Anterior cingulate cortex (tissue), 58 donors: ENCODE data around the gene FREY1.

Source experiments
- DNase-seq, 58 donors: peaks; one replicate each; lab custom pipeline; 2025; lab: John Stamatoyannopoulos, UW

FREY1 gene

DNA sequence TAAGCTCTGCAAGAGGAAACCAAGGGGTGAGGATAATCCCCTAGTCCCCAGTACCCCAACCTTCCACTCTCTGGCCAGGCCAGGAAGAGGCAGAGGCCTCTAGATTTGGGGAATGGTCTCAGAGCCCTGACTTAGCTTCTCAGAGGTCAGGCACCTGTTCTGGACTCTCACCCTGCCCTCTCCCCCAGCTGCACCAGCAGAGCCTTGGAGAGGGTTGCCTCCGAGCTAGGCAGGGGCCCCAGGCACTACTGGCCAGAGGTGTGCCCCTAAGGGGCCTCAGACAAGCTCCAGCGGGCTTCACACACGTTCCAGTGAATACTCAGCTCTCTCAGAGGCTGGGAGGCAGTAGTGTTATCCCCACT is 8.0 kb downstream of the FREY1 start:
- DNase-seq, result no peak

DNA sequence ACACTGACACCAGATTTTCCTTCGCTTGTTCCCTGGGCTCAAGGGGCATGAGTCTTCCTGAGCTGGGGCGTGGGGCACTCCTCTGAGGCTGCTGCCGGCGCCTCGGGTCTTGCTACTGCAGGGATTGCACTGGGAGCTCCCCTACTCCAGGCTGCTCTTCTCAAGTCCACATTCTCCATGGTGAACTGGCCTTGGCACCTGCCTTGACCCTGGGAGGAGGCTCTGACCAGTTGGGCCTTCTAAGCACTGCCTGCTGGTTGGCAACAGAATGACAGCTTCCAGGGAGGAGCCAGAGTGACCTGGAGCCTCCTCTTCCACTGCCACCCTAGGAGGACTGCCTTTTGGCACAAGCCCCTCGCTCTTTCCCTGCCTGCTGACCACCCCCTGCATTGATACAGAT is 9.5 kb downstream of the FREY1 start:
- no peak for DNase-seq

DNA sequence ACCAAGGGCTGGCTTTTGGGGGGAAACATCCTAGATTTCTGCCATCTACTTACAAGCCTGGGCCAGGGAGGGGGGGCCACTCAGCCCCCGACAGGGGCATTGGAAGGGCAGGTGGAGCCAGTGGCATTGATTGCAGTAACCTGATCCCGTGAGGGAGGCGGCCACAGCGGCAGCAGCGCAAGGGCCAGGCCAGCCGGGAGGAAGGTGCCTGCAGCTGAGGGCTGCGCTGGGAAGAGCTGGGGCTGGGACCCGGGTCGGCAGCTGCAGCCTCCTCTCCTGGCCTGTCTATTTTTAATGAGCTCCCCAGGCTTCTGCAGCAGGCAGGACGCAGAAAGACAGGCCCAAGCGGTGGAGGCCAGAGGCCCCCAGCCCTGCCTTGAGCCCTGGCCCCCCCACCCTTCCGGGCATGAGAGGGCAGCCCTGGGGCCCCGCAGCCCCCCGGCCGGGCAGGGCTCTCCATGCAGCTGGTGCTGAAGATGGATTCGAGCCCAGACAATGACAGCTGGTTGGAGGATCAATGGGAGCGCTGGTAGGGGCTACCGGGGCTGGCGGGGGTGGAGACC is 10.6 kb downstream of the FREY1 start:
- peak in 16 of 58 donors; percentile 16 to 53 (median 38) for DNase-seq

DNA sequence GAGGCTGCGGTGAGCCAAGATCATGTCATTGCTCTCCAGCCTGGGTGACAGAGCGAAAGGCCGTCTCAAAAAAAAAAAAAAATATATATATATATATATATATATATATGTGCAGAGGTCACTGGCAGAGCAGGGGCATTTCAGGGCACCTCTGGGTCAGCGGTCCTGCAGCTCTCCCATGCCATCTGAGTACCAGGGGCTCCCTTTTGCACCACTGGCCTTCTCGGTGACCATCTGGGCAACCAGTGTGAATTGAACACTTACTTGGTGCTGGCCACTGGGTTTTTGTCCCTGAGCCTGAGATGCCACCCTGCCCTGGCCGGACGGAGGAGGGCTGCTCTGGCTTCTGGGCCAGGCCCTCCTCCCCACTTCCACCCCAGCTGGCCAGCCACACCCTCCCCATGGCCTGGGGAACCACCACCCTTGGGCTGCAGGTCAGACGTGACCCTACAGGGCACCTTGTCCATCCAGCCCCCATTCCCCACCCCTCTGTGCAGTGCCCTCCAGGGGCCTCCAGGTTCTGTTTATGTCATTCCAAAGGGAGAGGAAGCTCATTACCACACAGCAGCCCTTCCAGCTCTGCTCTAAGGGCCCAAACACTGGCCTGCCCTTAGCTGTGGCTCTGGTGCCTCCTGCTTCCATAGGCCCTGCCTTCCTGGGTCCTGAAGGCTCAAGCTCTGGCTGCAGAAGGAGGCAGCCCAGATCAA is 11.4 kb downstream of the FREY1 start:
- no peak for DNase-seq

DNA sequence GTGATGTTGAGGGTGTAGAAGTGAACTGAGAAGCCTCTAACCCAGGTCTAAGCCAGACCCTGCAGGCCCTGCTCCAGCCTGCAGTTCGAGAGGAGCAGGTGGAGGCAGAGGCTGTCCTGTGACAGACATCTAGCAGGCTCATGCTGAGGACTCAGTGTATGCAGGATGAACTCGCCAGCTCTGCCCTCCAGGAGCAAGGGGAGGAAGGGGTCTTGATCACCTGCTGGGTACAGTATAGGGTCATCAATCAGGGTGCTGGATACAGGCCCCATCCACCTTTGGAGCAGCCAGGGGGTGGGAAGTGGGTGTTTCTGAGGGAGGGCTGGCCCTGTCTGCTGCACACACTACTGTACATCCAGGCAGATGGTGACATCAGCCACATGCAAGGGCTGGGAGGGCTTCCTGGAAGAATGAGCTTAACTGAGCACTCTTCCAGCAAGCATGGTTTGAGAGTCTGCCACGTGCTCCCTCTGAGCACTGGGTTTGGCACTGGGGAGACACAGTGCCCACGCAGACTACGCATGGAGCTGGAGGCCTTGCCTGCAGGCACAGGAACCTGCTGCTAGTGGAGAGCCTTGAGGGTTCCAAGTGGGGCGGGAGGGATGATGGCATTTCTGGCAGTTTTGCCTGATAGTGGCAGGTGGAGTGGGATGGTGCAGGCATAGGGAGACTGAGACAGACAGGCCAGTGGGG is 12.4 kb downstream of the FREY1 start:
- peak in 19 of 58 donors; percentile 20 to 71 (median 39) for DNase-seq

DNA sequence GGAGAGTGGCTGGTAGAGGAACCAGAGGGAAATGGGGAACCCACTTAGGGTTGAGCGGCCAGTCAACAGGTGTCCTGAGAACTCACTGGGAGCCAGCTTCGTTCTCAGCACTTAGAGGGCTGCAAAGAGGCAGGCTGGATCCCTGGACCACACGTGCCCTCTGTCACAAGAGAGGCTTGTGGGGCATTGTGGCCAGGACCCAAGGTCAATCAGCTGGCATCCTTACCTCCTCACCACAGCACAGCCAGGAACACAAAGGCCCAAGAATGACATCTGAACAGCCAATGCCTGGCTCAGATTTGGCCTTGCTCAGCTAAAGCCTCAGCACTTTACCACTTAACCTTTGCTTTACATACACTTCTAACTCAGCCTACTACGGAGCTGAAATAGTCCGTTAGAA is 14.2 kb downstream of the FREY1 start:
- no peak for DNase-seq

DNA sequence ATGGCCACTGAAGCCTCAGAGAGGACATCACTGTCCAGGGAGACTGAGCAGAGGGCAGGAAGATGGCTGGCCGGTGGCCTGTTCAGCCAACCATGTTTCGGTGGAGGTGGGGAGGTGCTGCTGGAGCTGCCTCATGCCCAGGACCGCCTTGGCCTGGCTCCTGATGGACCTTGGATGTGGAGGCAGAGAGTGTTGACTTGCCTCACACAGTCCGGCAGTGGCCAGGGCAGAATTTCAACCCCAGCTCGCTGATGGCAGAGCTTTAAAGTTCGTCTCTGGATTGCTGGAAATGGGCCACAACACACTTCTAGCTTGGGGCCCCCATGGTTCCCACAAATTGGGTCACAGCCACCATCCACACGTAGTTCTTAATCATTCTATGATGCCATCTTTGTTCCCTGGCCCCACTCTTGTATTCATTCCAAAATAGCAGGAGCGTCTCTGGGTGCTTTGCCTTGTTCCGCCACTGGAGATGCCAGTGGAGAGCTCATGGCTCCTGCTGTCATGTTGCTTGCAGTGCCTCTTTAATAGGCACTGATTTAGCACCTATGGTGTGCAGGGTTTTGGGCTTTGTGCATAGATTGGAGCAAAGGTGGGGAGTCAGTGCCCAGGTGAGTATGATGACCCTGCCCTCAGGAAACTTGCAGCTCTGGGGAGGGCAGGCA is 16.1 kb downstream of the FREY1 start:
- DNase-seq, result no peak

DNA sequence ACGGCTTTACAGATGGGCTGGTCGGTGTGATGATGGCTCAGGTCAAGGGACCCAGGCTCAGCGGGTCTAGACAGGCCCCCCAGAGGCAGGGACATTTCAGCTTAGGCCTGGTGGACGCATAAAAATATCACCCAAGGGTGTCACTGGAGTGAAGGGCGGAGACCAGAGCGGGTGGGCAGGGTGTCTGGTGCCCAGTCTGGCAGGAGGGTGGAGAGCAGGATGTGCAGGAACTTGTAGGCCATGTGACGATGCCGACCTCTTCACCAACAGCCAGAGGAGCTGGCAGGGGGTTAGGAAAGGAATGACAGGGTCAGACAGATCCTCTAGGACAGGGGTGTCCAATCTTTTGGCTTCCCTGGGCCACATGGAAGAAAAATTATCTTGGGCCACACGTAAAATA is 17.1 kb downstream of the FREY1 start:
- DNase-seq, result no peak

DNA sequence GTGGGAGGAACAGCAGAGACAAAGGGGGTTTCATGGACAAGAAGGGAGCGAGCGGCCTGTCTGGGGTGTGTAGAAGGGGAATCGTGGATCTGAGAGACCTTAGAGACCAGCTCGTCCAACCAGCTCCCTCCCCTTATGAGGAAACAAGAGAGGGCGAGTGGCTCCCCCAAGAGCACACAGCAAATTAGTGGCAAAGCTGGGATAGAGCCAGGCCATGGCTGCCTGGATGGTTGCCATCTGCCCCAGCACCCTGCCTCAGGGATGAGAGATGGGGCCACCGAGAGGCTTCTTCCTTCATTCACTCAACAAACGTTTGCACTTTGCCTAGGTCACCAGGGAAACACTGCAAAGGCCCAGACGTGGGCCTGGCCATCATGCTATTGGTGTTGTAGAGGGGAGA is 17.5 kb downstream of the FREY1 start:
- DNase-seq, result no peak

DNA sequence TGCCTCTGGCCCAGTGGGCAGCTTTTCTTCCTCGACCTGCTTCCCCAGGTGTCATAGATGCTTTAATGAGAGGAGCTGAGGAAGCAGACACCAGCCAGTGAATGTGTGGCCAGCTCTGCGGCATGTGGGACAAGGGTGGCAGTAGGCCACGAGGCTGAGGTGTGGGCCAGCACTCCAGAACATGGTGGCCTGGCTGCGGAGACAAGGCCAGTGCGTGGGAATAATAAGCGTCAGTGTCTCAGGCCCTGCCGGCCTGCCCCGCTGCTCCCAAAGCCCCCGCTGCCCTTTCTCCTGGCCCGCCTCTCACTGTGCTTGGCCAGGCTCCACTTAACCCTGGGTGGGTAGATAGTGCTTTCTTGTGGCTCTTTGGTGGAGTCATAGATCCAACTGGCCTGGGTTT is 19.5 kb downstream of the FREY1 start:
- DNase-seq, result no peak

DNA sequence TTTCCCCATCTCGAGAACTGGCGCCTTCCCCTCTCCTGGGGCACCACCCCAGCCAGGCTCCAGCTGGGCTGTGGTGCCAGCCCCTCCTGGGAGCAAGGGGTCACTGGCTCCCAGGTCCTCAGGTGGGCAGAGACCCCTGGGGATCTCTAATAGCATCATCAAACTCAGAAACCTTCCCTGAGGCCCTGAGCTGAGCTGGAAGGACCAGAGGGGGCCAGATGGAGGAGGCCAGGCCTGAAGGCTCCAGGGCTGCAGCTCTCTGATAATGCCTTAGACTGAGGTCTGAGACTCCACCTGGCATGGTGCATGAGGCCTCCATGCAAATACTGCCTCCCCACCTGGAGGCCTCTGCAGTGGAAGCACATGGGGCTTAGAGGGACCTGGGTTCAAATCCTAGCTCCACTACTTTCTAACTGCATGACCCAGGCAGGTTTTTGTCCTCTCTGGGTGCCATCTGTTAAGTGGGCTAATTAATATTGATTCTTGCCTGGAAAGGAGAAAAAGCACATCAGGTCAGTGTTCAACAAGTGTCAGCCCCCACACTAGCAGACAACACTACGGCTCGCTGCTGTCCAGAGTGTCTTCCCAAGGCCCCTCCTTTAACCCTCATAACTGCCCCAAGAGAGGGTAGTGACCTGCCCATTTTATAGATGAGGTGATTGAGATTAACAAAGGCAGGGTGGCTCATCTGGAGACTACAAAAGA is 20.1 kb downstream of the FREY1 start:
- DNase-seq, result no peak

DNA sequence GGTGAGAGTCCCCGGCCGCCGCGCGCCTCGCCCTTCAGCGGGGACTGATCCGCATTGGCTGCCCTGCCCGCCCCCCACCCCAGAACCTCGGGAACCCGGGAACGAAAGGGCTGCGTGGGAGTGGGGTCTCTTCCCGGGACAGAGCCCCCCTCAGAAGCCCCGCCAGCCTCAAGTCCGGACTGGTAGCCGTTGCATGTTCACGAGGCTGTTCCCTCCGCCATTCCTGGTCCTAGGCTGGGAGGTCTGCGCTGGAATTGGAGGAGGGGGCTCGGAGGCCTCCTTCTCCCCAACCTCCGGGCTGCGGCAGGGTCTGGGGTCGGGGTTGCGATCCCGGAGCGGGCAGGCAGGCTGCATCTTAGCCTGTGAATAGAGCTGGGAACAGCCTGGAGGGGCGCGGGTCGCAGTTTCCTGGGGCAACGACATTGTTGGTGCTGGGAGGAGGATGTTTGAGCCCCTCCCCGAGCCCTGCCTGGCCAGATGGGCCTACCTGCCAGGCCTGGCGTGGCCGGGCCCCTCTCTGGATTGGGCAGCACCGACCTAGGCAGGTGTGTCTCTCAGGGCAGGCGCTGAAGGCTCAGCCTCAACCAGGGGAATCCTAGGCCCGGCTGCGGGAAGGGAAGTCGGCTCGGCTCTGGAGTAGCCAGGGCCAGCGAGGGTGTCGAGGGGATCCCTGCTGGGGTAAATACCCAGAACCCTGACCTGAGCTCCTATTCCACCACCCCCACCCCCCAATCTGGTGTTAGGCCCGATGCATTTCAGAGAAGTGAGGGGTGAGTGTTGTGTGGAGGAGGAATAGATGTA is 20.9 kb downstream of the FREY1 start:
- DNase-seq, result peak in 1 of 58 donors; percentile 31

DNA sequence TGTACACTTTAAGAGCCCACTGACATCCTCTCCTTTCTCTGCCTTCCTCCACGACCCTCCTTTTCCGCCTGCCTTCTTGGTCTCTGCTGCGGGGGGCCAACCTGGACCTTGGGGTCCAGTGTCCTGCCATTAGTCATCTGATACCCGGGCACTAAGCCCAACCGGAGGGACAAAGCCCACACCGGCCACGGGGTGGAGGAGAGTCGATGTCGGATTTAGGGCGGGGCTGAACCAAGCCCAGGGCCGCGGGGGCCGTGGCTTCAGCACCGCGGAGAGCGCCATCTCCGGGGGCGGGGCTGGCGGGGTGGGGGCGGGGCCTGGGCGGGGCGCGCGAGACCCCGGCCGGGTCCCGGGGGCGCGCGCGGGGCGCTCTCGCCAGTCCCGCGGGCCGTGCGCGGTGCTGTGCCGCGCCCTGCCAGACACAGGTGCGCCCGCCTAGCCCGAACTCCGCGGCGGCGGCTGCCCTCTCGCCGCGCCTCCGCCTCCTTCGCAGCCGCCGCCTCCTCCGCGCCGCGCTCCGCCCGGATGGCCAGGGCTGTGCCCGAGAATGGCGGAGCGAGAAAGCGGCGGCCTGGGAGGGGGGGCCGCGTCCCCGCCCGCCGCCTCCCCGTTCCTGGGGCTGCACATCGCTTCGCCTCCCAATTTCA is 21.7 kb downstream of the FREY1 start, which contains the start of gene MAPK8IP1:
TSS of gene MAPK8IP1 (plus strand) at position 378 of the 647 bp plus-strand sequence. CDS start at position 548, 170 bp downstream.
- DNase-seq, result peak in 21 of 58 donors; percentile 18 to 58 (median 40)

DNA sequence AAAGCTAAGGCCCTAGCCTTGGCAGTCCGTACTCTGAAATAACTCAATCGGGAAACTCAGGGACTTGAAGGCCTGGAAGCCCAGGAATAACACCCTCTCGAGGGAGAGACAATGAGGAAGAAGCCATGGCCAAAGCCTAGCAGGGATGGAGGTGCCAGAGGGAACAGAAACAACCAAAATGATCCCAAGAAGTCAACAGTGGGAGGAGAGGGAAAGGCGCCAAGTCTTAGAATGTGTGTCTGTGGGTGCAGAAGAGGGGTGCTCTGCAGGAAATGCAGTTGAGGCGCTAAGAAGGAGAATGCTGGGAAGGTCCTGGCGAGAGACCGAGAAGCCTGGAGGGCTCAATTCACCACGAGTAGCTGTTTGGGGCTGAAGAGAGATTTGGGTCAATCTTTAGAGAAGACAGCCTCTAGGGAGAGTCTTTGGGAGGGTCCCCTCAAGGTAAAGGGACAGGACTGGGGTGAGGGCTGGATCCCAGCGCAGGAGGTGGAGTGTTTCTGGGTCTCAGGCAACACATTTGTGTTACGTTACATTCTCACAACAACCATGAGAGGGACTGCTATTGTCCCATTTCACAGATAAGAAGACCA is 22.4 kb downstream of the FREY1 start:
- peak in 1 of 58 donors; percentile 25 for DNase-seq

DNA sequence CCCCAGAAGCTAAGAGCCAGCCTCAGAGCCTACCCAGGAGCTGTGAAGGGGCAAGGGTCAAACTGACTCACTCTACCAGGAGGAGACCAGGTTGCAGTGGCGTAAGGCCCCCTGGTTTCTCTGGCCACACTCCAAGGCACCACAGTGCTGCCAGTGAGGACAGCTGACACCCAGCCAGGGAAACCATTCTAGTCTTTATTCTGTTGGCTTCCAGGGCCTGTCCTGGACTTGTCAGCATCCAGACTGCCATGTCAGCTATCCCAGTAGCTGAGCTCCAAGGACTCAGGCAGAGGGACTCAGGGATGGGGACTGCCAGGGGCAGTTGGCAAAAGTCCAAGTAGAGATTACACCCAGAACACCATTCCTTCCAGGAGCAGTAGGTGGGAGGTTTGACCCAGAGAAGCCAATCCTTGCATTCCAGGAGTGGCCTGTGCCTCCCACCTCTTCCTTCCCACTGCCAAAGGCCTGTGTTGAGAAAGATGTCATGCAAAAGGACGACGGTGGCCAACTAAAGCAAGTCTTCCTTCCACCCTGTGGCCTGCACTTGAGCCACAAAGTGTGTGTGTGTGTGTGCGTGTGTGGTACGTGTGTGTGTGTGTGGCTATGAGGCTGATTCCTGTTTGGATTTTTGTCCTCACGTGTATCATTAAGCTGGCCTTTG is 25.2 kb downstream of the FREY1 start:
- no peak for DNase-seq

DNA sequence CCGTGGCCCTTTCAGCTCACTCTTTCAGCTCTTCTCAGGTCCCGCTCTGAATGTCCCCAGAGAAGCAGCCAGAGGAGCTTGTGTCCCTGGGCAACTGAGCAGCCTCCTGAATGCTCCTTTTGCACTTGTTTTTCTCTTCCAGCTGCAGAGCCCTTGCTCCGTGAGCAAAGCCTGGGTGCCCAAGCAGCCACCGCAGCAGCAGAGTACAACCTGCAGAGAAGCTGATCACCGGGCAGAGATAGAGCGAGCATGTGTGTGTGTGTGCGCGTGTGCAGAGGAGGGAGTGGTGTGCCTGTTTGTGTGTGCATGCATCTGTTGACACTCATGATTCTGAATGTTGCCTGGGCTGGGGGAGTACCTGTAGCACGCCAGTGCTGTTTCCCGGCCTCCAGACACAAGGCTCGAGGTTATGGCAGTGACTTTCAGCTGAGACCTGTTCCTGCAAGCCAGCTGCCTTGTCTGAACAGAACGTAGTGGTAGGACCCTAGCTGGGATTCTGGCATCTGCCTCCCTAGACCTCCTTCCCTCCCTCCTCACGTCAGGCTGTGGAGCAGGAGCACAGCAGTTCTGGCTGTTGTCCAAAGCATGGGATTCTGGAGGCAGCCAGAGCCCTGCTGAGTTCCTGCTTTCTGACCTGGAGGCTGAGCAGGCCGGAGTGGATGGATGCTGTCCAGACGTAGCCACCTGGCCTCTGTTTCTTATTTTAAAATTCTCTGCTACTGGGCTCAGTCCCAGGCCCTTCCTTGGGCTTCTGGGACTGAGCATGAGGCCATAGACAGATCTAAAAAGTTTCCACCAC is 26.1 kb downstream of the FREY1 start:
- no peak for DNase-seq
